GM19455 (cell line): ENCODE results near the gene SHROOM2.

Source experiments
- ATAC-seq: cut with Tn5 transposase; IDR thresholded peaks from one replicate; pipeline ENCODE4 v1.9.1; 2021; ENCODE audit not compliant: unreplicated experiment

SHROOM2 gene

DNA sequence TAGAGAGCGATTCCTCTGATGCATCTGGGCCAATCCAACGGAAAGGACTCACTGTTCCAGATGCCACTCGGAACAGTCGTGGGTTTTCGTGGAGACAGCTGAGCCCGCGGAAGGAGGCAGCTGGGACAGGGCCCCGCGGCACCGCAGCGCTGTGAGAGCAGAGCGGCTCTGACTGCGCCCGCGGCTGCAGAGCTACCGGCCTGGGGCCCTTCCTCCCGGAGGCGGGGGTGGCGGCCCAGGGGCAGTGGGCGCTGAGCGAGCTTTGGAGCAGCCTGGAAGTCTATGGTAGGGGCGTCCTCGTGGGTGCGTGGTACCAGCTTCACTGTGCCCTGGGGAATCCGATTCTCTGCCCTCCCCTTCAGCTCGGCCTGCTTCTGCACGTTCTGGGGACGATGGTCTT is 205.8 kb downstream of the SHROOM2 start:
- no peak for ATAC-seq

DNA sequence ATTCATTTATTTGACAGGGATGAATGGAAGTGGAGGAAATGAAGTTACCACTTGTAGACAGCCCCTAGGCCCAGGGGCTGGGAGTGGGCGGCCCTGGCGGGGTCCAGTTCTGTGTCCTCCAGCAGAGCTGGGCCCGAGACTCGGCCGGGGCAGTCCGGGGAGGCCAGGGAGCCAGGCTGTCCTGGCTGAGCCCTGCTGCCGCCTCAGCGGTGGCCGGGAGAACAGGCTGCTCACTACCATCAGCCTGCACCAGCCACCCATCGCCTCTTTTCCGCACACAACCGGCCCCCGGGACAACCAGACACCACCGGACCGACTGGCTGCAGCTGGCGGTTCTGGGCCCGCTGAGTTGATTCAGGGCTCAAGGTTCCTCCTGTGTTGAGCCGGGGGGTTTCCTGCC is 206.5 kb downstream of the SHROOM2 start:
- ATAC-seq: no peak

DNA sequence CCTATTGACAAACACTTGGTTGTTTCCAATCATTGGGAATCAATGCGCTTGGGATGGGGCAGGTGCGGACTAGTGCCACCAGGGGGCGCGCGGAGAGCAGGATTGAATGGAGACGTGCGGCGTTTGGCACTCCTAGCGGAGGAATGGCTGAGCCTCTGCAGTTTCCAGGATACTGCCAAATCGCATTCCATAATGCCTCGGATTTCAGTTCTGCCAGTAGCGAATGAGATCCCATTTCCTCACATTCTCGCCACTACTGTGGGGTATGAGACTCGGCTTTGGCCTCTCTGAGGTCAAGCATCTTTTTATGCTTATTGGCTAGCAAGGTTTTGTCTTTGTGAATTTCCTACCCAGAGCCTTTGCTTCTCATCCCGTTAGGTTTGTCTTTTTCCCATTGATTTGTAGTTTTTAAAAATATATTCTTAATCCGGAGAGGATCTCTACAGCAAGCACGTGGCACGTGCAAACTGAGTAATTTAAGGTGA is 209.7 kb downstream of the SHROOM2 start:
- ATAC-seq: no peak

DNA sequence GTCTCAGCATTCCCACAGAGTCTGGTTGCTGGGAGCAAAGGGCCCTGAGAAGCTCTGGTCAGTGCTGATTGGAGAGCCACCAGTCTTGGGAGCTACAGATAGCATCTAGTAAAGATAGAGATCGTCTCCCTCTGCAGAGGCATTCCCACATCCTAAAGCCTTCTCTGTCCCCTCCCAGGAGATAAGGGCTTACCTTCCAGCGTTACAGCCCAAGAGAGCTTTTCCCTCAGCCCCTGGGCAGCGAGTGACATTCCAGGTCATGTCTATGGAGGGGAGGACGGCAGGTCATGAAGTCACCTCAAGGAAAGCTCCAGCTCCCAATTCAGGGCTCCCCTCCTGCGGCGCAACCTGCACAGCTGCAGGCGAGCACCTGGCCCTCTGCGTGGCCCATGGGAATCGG is 210.8 kb downstream of the SHROOM2 start:
- ATAC-seq: no peak

DNA sequence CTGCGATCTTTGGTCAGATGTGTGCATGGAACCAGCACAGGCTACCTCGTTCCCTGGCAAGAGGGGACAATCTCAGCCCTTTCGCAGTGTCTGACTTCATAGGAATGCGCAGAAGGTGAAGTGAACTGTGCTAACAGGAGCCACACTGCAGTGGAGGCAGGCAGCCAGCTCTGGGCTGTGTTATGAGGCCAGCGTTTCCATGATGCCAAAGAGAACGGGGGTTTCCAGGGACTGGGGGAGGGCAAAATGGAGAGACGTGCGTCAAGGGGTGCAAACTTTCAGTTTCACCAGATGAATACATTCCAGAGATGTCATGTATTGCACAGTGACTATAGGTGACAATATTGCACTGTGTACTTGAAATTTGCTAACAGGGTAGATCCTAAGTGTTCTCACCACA is 211.3 kb downstream of the SHROOM2 start:
- ATAC-seq: no peak
